ENCODE measurements around the gene ALDH1A2.

The ALDH1A2 gene

GRCh38 chr15:57903626-57904025 lies 161.9 kb downstream of the ALDH1A2 start:
- Histone ChIP-seq H3K27ac (no peak overlapping the region), H3K4me3 (IDR thresholded peaks at IDR 0.05; ENCODE audit: insufficient read depth, low read depth, low read length) (no peak overlapping the region), H3K27me3 (ENCODE audit: insufficient read depth, low read depth) (no peaks in the 10 kb centered on the region), H3K36me3 (ENCODE audit: insufficient read depth) (no peaks in the 10 kb centered on the region), H2AFZ (ENCODE audit: low read depth) (no peak overlapping the region), H3K4me1 (ENCODE audit: low read depth, poor library complexity, severe bottlenecking) (no peaks in the 10 kb centered on the region), H3K4me2 (no peak overlapping the region), H3K79me2 (ENCODE audit: insufficient read depth, low read depth) (no peaks in the 10 kb centered on the region), H3K9ac (no peak overlapping the region), H4K20me1 (ENCODE audit: insufficient read depth) (no peaks in the 10 kb centered on the region)
- TF ChIP-seq, protein P1, sequence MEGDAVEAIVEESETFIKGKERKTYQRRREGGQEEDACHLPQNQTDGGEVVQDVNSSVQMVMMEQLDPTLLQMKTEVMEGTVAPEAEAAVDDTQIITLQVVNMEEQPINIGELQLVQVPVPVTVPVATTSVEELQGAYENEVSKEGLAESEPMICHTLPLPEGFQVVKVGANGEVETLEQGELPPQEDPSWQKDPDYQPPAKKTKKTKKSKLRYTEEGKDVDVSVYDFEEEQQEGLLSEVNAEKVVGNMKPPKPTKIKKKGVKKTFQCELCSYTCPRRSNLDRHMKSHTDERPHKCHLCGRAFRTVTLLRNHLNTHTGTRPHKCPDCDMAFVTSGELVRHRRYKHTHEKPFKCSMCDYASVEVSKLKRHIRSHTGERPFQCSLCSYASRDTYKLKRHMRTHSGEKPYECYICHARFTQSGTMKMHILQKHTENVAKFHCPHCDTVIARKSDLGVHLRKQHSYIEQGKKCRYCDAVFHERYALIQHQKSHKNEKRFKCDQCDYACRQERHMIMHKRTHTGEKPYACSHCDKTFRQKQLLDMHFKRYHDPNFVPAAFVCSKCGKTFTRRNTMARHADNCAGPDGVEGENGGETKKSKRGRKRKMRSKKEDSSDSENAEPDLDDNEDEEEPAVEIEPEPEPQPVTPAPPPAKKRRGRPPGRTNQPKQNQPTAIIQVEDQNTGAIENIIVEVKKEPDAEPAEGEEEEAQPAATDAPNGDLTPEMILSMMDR (conservative IDR thresholded peaks at IDR 0.05; ENCODE audit: low read depth, low read length) = no peak
